Neural cell (in vitro differentiated cells): Measurements from ENCODE around the gene TAS2R1. TPM values are rescaled to one million over a fixed set of nuclear protein-coding genes. Genes with fewer than 3 reads are reported as not detected.

ENCODE experiments used
- H2AFZ ChIP-seq: fragments of 200-600, 300-800 bp; sonication (generic), shearing (Covaris generic); 2 replicates; pipeline ENCODE4 v1.6.0; 2014; ENCODE audit warnings: low read depth, mild to moderate bottlenecking, antibody characterized with exemption, low read length, moderate library complexity
- H3F3A ChIP-seq: fragments of 200-600 bp; shearing (Covaris generic); 2 replicates; pipeline ENCODE4 v1.6.1; 2016; ENCODE audit warnings: mild to moderate bottlenecking, moderate library complexity, mixed read lengths, antibody characterized with exemption, low read length; ENCODE audit not compliant: insufficient read depth, poor library complexity, severe bottlenecking
- H3K27ac ChIP-seq: fragments of 200-600, 300-800 bp; sonication (generic), shearing (Covaris generic); 2 replicates; pipeline ENCODE4 v1.5.1; 2014; ENCODE audit warnings: mild to moderate bottlenecking, low read length, moderate library complexity
- H3K27me3 ChIP-seq: fragments of 300-800, 200-600 bp; sonication (generic), shearing (Covaris generic); 2 replicates; pipeline ENCODE4 v1.6.0; 2014; ENCODE audit warnings: mild to moderate bottlenecking, low read depth, low read length, moderate library complexity; ENCODE audit not compliant: insufficient read depth
- H3K36me3 ChIP-seq: fragments of 300-800, 200-600 bp; sonication (generic), shearing (Covaris generic); 2 replicates; pipeline ENCODE4 v1.5.1; 2014; ENCODE audit warnings: mild to moderate bottlenecking, antibody characterized with exemption, low read length, moderate library complexity; ENCODE audit not compliant: insufficient read depth
- H3K4me2 ChIP-seq: fragments of 300-800, 200-600 bp; sonication (generic), shearing (Covaris generic); 2 replicates; pipeline ENCODE4 v1.6.0; 2014; ENCODE audit warnings: mild to moderate bottlenecking, low read length
- H3K4me3 ChIP-seq: fragments of 300-800, 200-600 bp; sonication (generic), shearing (Covaris generic); 2 replicates; pipeline ENCODE4 v1.5.1; 2014; ENCODE audit warnings: mild to moderate bottlenecking, low read length, moderate library complexity
- H3K79me2 ChIP-seq: fragments of 200-600 bp; shearing (Covaris generic); replicated peaks from 2 replicates; pipeline ENCODE4 v1.6.0; 2014; ENCODE audit warnings: mild to moderate bottlenecking, low read length, moderate library complexity; ENCODE audit not compliant: insufficient read depth
- H3K9ac ChIP-seq: fragments of 300-800, 200-600 bp; sonication (generic), shearing (Covaris generic); 2 replicates; pipeline ENCODE4 v1.6.1; 2016; ENCODE audit warnings: mild to moderate bottlenecking, low read length, mixed read lengths
- H3K9me2 ChIP-seq: fragments of 200-600 bp; shearing (Covaris generic); 2 replicates; pipeline ENCODE4 v1.6.1; 2016; ENCODE audit warnings: mild to moderate bottlenecking, low read length, mixed read lengths; ENCODE audit not compliant: insufficient read depth
- H3K9me3 ChIP-seq: fragments of 200-600, 300-800 bp; sonication (generic), shearing (Covaris generic); 2 replicates; pipeline ENCODE4 v1.6.1; 2016; ENCODE audit warnings: mild to moderate bottlenecking, mixed run types, low read length, moderate library complexity, mixed read lengths
- H4K20me1 ChIP-seq: fragments of 200-600 bp; shearing (Covaris generic); 2 replicates; pipeline ENCODE4 v1.6.1; 2016; ENCODE audit warnings: mild to moderate bottlenecking, mixed run types; ENCODE audit not compliant: insufficient read depth
- CTCF ChIP-seq: fragments of 450-650 bp; IDR thresholded peaks from 2 replicates; pipeline ENCODE4 v1.5.1; 2014; ENCODE audit warnings: antibody characterized with exemption, mild to moderate bottlenecking, moderate library complexity; ENCODE audit not compliant: poor library complexity, severe bottlenecking
- EP300 ChIP-seq: fragments of 450-650 bp; conservative IDR thresholded peaks from 2 replicates; pipeline ENCODE4 v1.6.1; 2014; ENCODE audit warnings: antibody characterized with exemption, mild to moderate bottlenecking, moderate library complexity; ENCODE audit not compliant: poor library complexity, severe bottlenecking
- EZH2 ChIP-seq: fragments of 200-600, 300-800 bp; shearing (Covaris generic), sonication (generic); IDR thresholded peaks from 2 replicates; pipeline ENCODE4 v1.6.1; 2014; ENCODE audit warnings: antibody characterized with exemption, low read length, borderline replicate concordance, mild to moderate bottlenecking; ENCODE audit not compliant: insufficient read depth, poor library complexity, severe bottlenecking
- MXI1 ChIP-seq: fragments of 450-650 bp; conservative IDR thresholded peaks from 2 replicates; pipeline ENCODE4 v1.6.1; 2014; ENCODE audit warnings: antibody characterized with exemption, mild to moderate bottlenecking; ENCODE audit not compliant: poor library complexity, severe bottlenecking
- POLR2AphosphoS5 ChIP-seq: IDR thresholded peaks from 2 replicates; pipeline ENCODE4 v1.6.1; 2012
- RAD21 ChIP-seq: fragments of 450-650 bp; conservative IDR thresholded peaks from 2 replicates; pipeline ENCODE4 v1.6.1; 2014; ENCODE audit warnings: antibody characterized with exemption, mild to moderate bottlenecking, moderate library complexity
- REST ChIP-seq: IDR thresholded peaks from 2 replicates; pipeline ENCODE4 v1.6.1; 2012; ENCODE audit warnings: borderline replicate concordance
- SMC3 ChIP-seq: fragments of 450-650 bp; conservative IDR thresholded peaks from 2 replicates; pipeline ENCODE4 v1.6.1; 2014; ENCODE audit warnings: antibody characterized with exemption, mild to moderate bottlenecking, moderate library complexity; ENCODE audit not compliant: poor library complexity
- TAF1 ChIP-seq: IDR thresholded peaks from 2 replicates; pipeline ENCODE4 v1.6.1; 2012; ENCODE audit warnings: low read depth
- polyA plus RNA-seq: library from polyadenylated mRNA; depleted of rRNA; stranded (reverse); fragments of >200 nt; gene quantifications from 2 replicates; pipeline ENCODE4 v1.2.3, GENCODE V29; 2014

TAS2R1 gene
- polyA plus RNA-seq, 1 donor from 2014 or later = 0.41 TPM

- no peaks in the 10 kb centered on the region for H3K27me3 ChIP-seq
- no peaks in the 10 kb centered on the region for H3K36me3 ChIP-seq
- no peak overlapping the region for H3K4me2 ChIP-seq
- no peaks in the 10 kb centered on the region for H4K20me1 ChIP-seq
- no peak overlapping the region for H3K4me3 ChIP-seq
- no peaks in the 10 kb centered on the region for H3K9me2 ChIP-seq
- H3F3A ChIP-seq = no peaks in the 10 kb centered on the region
- H3K79me2 ChIP-seq = no peaks in the 10 kb centered on the region
- no peaks in the 10 kb centered on the region for H3K9me3 ChIP-seq
- H3K9ac ChIP-seq = no peak overlapping the region
- no peak overlapping the region for H3K27ac ChIP-seq
- H2AFZ ChIP-seq = no peak overlapping the region
- no peak for TF ChIP-seq RAD21
- no peak for TF ChIP-seq CTCF
- no peak for TF ChIP-seq POLR2AphosphoS5
- TF ChIP-seq EZH2 = no peak
- no peak for TF ChIP-seq SMC3
- TF ChIP-seq TAF1 = no peak
- no peak for TF ChIP-seq REST
- TF ChIP-seq EP300 = no peak
- no peak for TF ChIP-seq MXI1
These were observed 14.8 kb downstream of the TAS2R1 start for GRCh38 chr5:9615331-9615730.

- H3K9me2 ChIP-seq = no peaks in the 10 kb centered on the region
- no peak overlapping the region for H3K27ac ChIP-seq
- no peaks in the 10 kb centered on the region for H3K36me3 ChIP-seq
- H3K79me2 ChIP-seq = no peaks in the 10 kb centered on the region
- TF ChIP-seq REST (no peak), EP300 (no peak), MXI1 (no peak), SMC3 (no peak), RAD21 (no peak), TAF1 (no peak), EZH2 (no peak), POLR2AphosphoS5 (no peak), CTCF (no peak)
- H2AFZ ChIP-seq = no peak overlapping the region
- H4K20me1 ChIP-seq = no peaks in the 10 kb centered on the region
- no peak overlapping the region for H3K9ac ChIP-seq
- H3K4me3 ChIP-seq = no peak overlapping the region
- H3K4me2 ChIP-seq = no peak overlapping the region
- H3K9me3 ChIP-seq = no peaks in the 10 kb centered on the region
- H3K27me3 ChIP-seq = no peaks in the 10 kb centered on the region
- no peaks in the 10 kb centered on the region for H3F3A ChIP-seq
These were observed 16.8 kb downstream of the TAS2R1 start for GRCh38 chr5:9613360-9613759.
